HG03378 (cell line): ENCODE results near the gene ARHGAP5.

Experiments used
- ATAC-seq: cut with Tn5 transposase; IDR thresholded peaks from one replicate; pipeline ENCODE4 v1.9.1; 2021; ENCODE audit warnings: mild to moderate bottlenecking, moderate library complexity; ENCODE audit not compliant: unreplicated experiment

ARHGAP5 gene

DNA sequence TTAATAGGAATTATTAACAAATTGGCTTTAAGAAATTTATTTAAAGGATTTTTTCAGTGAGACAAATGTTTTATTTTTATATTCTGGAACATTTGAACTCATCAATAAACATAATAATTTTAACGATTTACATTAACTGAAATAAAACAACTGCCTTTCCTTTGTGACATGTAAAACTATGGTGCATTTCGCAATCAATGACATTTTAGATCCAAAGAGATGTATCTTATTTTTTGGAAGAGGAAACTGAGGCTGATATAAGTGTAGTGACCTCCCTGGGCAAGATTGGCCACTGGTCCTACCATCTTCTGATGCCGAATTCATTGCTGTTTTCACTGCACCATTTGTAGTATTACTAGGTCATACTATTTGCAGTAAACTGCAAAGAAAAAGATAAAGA is 128.4 kb downstream of the ARHGAP5 start:
- no peak for ATAC-seq

DNA sequence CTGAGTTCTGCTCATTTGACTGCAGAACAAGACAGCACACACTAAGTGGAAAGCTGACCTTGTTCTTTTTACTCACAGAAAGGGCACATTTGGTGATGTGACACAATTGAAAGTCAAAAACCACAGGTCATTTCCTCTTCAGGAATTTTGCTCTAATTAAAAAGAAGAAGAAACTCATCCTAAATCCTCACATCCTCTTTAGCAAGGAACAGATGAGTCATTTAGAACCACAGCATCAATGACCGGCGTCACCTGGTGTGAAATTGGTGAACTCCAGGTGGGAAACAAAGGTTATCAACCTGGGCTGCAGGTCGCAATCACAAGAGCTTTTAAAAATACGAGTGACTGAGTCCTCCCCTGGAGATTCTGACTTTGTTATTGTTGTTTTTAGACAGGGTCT is 128.9 kb downstream of the ARHGAP5 start:
- peak; percentile 31 for ATAC-seq

- no peak for ATAC-seq
These were observed 129.4 kb downstream of the ARHGAP5 start for GRCh38 chr14:32206552-32206951.

- ATAC-seq: no peak
These were observed 131.4 kb downstream of the ARHGAP5 start for GRCh38 chr14:32208490-32208889.
